ENCODE results near the gene CYTL1.
A peak's percentile ranks its signal among the peaks of the same experiment; 100 is the strongest.
"Not testable (repeated sequence)": the region's sequence is repeated elsewhere in the genome, so short reads cannot be mapped to it uniquely, and the experiment has no call there.

CYTL1 gene

DNA sequence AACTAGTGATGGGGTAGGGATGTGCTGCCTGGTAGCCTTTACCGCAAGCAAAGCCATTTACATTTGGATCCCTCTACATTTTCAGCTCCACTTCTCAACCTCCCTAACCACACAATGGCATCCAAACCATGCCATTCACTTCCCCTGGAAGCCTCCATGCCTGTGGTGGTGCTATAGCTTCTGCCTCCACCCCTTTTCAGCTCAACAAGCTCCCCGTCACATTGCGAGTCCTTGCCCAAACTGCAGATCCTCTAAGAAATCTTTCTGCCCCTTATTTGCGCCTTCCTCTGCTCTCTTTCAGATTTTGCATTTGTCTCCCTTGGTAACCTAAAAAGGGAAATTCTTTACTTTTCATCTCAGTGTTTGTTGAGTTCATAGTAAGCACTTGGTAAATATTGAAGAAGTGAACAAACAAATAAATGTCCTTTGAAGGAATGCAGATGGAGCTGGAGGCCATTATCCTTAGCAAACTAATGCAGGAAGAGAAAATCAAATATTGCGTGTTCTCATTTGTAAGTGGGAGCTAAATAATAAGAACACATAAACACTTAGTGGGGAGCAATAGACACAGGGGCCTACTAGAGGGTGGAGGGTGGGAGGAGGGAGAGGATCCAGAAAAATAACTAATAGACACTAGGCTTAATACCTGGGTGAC is 6.9 kb downstream of the CYTL1 start:
- DNase-seq: no peak
- in situ Hi-C loops (cut with HindIII; ENCODE audit: low pct_ligation_motif_present, low pct_unique_long_range_greater_than_20kb, low sequenced_read_pairs): no loop called here

DNA sequence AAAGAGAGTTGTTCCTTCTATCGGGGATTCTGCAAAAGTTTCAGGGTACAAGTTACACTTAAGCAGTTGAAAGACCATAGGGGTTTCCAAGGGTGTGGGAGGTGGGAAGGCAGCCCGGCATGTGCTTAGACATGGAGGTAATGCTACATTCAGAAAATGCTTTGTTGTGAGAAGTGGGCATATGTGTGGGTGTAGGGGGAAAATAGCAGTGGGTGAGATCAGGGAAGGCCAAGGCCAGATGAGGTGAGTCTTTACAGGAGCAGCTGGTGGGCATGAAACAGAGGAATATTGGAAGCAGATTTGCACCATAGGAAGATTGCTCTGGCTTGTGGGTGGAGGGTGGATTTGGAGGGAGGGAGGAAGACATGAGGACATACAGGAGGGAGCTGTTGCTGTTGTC is 8.3 kb downstream of the CYTL1 start:
- DNase-seq: no peak

DNA sequence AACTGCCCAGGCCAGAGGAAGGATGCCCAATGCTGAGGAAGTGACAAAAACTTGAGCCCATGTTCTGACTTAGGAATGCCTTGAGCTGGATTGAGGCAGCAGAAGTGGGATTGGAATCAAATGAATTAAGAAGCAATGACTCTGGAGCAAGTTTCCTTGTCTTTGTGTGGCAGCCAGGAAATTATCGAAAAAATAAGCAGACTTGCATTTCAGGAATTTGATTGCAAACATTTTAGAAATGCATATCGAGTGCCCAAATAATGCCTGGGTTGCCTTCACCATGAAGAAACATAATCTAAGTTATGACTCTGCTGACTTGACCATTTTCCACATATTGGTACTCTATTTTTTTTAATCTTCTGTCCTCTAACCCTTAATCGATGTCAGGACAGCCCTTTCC is 9.5 kb downstream of the CYTL1 start:
- no peak for DNase-seq
- in situ Hi-C loops (cut with HindIII; ENCODE audit: low pct_ligation_motif_present, low pct_unique_long_range_greater_than_20kb, low sequenced_read_pairs): no loop called here

More for the DNA sequence above, 8.3 kb downstream of the CYTL1 start:
- in situ Hi-C loops (cut with HindIII; ENCODE audit: low pct_ligation_motif_present, low pct_unique_long_range_greater_than_20kb, low sequenced_read_pairs): no loop called here

DNA sequence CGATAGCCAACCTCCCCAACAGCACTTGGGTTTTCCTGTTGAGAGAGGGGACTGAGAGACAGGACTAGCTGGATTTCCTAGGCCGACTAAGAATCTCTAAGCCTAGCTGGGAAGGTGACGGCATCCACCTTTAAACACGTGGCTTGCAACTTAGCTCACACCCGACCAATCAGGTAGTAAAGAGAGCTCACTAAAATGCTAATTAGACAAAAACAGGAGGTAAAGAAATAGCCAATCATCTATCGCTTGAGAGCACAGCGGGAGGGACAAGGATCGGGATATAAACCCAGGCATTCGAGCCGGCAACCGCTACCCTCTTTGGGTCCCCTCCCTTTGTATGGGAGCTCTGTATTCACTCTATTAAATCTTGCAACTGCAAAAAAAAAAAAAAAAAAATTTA is 12.3 kb downstream of the CYTL1 start:
- DNase-seq; in situ Hi-C loops (cut with HindIII; ENCODE audit: low pct_ligation_motif_present, low pct_unique_long_range_greater_than_20kb, low sequenced_read_pairs): not testable (repeated sequence)

DNA sequence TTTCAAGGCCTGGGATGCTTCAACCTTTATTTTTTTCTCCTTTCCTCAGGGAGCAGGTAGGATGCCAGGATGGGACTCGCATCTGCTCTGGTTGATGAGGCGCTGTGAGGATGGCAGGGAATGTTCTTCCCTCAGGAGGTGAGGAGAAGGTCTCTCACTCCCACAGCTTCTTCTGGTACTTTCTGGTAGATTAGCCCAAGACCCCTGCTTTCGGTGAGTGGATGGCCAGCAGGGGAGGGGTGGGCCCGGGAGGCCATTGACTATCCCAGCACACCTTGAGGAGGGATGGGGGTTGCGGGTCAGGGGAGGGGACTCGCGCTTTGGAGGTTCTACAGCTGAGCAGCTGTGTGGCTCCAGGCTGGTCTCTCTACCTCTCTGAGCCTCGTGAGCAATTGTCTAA is 14.8 kb downstream of the CYTL1 start:
- in situ Hi-C loops (cut with HindIII; ENCODE audit: low pct_ligation_motif_present, low pct_unique_long_range_greater_than_20kb, low sequenced_read_pairs): no loop called here
- no peak for DNase-seq

DNA sequence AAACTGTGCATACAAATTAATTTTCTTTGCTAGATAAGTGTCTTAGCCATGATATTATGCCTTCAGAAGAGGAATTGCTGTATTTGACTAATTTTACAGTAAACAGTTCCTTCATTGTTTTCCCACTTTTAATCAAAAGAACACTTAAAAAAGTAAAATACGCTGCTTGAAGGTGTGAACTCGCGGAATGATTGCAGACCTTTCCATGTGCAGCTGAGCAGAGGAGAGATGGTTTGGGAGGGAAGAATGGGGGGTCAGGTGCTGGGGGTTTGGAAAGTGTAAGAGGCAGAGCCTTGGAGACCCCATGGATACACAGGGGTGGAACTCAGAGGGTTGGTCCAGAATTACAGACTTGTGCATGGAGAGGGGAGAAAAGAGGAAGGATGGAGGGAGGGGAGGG is 15.3 kb downstream of the CYTL1 start:
- in situ Hi-C loops (cut with HindIII; ENCODE audit: low pct_ligation_motif_present, low pct_unique_long_range_greater_than_20kb, low sequenced_read_pairs): no loop called here
- no peak for DNase-seq

DNA sequence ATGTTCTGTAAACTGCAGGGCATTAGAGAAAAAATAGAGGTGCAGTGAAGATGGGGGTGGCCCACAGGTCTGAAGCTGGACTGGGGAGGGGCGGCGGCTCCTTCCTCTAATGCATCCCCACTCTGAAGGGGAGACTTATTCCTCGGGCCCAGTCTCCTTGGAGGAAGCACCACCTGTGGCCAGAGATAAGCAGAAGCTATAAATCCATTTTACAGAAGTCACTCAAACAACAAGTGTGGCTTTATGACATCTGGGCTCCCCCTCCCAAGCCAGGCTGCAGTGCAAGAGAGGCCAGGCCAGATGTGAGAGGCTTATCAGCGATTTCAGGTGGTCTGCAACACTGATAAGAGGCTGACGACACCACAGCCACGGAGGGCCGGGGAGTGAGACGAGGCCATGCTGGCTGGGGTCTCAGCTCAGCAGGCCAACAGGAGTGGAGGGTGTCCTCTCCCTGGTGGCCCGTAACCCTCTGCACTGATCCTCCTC is 15.8 kb downstream of the CYTL1 start:
- DNase-seq: no peak
- in situ Hi-C loops (cut with HindIII; ENCODE audit: low pct_ligation_motif_present, low pct_unique_long_range_greater_than_20kb, low sequenced_read_pairs): no loop called here

DNA sequence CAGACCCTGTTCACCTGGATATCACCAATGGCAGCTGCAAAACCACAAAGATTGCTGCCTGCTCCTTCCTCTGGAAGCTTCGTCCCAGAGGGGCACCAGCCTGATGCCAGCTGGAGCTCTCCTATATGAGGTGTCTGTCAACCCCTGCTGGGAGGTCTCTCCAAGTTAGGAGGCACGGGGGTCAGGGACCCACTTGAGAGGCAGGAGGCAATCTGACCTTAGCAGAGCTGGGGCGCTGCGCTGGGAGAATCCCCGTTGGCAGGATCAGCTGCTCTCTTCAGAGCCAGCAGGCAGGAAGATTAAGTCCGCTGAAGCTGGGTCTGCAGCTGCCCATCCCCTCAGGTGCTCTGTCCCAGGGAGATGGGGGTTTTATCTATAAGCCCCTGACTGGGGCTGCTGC is 17.6 kb downstream of the CYTL1 start:
- DNase-seq; in situ Hi-C loops (cut with HindIII; ENCODE audit: low pct_ligation_motif_present, low pct_unique_long_range_greater_than_20kb, low sequenced_read_pairs): not testable (repeated sequence)

DNA sequence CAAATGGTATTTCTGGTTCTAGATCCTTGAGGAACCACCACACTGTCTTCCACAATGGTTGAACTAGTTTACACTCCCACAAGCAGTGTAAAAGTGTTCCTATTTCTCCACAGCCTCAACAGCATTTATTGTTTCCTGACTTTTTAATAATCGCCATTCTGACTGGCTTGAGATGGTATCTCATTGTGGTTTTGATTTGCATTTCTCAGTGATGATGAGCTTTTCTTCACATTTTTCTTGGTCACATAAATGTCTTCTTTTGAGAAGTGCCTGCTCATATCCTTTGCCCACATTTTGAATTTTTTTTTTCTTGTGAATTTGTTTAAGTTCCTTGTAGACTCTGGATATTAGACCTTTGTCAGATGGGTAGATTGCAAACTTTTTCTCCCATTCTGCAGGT is 22.3 kb downstream of the CYTL1 start:
- DNase-seq; in situ Hi-C loops (cut with HindIII; ENCODE audit: low pct_ligation_motif_present, low pct_unique_long_range_greater_than_20kb, low sequenced_read_pairs): not testable (repeated sequence)

DNA sequence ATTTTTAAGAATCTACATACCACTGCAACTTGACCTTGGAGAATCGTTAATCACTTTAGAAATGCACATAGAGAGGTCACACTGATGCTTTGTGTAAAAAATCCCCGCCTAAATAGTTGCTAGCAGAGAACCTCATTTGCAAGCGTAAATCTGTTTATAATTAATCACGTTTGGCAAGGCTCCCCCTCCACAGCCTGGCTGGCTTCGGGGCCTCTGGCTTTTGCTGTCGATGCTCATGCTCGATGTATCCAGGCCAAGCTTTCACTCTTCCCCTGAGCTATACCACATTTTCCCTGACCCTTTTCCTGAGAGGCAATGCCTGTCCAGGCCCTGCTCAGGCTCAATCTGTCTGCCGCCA is 23.4 kb downstream of the CYTL1 start:
- in situ Hi-C loops (cut with HindIII; ENCODE audit: low pct_ligation_motif_present, low pct_unique_long_range_greater_than_20kb, low sequenced_read_pairs): no loop called here
- no peak for DNase-seq

DNA sequence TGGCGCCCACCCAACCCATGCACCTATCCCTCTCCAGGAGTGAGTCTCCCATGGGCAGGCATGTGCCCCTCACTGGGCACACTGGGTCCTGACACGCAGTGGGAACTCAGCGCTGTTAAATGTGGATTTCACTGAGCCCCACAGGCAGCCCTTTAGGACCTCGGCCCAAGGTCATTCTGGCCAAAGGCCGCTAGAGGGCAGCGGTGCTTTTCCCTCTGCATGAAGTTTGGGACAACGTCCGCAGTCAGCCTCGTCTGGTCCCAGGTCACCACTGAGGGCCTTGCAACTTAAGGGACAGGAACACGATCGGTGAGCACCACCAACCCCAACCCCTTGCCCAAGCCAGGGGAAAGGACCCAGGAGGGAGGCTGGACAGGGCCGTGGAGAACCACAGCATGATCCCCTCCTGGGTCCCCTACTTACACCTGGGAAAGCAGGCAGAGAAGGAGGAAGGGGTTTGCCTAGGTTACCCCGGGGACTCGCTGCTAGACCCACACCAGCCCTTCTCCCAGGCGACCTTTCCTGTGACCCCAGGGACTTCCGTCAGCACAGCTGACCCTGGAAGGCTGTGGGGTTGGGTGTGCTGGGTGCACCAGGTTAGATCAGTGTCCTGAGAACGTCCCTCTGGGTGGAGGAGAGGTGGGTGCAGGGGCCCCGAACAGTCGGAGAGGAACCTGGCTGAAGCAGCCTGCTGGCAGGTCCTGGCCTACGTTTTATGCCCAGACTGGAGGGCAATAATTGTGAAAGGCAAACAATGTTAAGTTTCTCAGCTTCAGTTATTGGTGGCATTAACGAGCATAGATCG is 24.0 kb downstream of the CYTL1 start:
- in situ Hi-C loops (cut with HindIII; ENCODE audit: low pct_ligation_motif_present, low pct_unique_long_range_greater_than_20kb, low sequenced_read_pairs): no loop called here
- peak; percentile 68 for DNase-seq

DNA sequence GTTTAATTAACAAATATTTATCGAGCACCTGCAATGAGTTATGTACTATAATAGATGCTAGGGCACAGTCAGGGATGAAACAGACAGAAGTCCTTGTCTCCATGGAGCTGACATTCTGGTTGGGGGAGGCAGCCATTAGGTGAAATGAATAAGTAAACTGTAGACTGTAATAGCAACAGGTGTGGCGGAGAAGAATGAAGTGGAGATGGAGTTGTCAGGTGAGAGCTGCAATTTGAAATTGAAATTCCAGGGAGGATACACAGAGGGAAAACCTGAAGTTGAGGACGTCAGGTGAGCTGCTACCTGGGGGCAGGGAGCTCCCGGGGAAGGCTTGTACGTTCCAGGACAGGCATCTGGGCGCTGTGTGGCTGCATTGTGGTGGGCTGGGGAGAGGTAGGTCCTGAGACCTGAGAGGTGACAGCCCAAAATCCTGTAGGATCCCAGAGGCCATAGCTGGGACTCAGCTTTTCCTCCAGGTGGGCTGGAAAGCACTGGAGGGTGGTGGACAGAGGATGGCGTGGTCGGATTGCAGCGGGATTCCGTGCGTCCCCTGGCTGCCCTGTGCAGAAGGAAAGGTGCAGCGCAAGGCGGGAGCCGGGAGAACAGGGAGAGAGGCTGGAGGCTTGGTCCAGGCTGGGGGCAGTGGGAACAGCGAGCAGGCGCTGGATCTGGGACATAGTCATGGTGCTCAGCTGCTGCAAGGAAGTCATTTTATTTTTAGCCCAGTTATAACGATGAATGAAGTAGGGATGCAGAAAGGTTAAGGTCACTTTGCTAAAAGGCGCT is 24.8 kb downstream of the CYTL1 start:
- DNase-seq: no peak
- in situ Hi-C loops (cut with HindIII; ENCODE audit: low pct_ligation_motif_present, low pct_unique_long_range_greater_than_20kb, low sequenced_read_pairs): no loop called here

DNA sequence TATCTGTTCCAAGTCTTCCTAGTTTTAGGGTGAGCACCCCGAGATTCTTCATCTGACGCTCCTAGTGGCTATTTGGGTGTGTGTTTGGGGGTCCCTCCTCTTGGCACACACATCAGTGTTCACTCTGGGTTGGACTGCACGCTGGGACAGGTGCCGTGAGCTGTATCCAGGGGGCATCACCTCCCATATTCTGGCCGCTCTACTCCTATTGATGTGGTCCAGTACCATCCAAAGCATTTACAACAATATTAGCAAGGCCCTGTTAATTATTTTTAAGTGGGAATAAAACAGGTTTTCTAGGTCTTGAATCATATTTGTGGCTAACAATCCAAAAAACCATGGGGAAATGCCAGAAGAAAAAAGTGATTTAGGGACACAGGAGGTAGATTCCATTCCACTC is 26.4 kb downstream of the CYTL1 start:
- in situ Hi-C loops (cut with HindIII; ENCODE audit: low pct_ligation_motif_present, low pct_unique_long_range_greater_than_20kb, low sequenced_read_pairs): no loop called here
- DNase-seq: no peak

DNA sequence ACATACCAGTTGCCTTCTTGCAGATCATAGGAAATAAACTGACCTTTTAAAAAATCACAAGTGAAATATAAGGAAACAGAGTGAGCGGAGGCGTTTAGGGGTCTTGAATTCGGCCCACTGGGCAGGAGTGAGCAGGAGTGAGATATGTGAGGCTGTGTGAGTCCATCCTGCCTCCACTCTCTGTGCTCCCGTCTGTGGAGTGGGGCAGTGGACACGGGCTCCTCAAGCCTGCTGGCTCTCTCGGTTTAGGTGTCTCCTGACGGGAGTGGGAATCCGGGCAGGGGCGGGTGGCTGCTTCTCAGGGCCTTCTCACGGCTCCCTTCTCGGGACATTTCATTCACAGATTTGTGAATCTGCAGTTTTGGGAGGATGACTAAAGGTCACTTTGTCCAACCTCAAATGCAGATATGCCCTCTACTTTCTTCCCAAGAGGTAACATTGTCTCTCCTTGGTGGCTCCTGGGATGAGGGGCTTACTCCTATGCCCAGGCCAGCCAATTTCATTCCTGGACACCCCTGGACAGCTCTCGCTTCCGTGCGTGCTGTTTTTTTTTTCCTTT is 27.6 kb downstream of the CYTL1 start:
- DNase-seq: no peak
- in situ Hi-C loops (cut with HindIII; ENCODE audit: low pct_ligation_motif_present, low pct_unique_long_range_greater_than_20kb, low sequenced_read_pairs): no loop called here

DNA sequence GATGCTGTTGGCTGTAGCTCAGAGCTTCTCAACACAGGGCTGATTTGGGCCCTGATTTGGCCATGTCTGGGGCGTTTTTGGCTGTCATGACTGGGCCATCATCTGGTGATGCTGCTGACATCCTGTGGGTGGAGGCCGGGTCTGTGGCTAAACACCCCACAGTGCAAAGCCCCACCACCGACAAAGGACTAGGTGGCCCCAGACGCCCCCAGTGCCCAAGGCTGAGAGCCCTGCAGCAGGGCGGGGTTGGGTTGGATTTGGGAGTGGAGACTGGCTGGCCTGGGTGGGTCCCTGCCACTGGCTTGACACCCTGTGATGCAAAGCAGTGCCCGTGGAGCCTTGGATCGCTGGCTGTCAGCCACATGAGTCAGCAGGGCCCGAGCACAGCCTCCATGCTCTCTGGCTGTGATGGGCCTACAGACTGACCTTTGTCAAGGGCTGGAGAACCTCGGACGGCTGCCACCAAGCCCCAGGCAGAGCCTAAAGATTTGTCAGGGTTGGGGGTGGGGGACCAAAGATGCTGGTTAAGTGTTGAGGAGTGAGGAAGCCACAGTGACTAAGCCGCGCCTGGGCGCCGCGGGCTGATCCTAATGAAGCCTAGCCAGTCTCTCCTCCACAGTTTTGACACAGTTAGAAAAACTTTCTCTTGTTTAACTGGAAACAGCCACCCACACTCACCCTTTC is 28.3 kb downstream of the CYTL1 start:
- in situ Hi-C loops (cut with HindIII; ENCODE audit: low pct_ligation_motif_present, low pct_unique_long_range_greater_than_20kb, low sequenced_read_pairs): no loop called here

DNA sequence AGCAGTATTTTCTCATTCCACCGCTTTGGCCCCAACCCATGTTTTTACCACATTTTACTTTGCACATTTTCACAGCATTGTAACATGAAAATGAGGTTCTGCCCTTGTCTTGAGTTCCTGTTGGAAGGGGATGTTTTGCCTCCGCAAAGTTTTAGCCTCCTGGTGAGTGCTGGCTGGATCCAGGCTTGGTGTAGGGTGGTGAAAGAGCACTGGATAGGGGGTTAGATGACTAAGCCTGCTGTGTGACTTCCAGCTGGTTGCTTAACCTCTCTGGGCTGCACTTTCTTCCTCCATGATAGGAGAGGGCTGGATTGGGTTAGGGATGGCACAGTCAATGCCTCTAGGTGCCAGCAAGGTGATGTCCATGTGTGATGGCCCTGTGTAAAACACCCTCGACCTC is 28.9 kb downstream of the CYTL1 start:
- no peak for DNase-seq
- in situ Hi-C loops (cut with HindIII; ENCODE audit: low pct_ligation_motif_present, low pct_unique_long_range_greater_than_20kb, low sequenced_read_pairs): no loop called here

More for the DNA sequence above, 28.3 kb downstream of the CYTL1 start:
- DNase-seq: peak; percentile 64

DNA sequence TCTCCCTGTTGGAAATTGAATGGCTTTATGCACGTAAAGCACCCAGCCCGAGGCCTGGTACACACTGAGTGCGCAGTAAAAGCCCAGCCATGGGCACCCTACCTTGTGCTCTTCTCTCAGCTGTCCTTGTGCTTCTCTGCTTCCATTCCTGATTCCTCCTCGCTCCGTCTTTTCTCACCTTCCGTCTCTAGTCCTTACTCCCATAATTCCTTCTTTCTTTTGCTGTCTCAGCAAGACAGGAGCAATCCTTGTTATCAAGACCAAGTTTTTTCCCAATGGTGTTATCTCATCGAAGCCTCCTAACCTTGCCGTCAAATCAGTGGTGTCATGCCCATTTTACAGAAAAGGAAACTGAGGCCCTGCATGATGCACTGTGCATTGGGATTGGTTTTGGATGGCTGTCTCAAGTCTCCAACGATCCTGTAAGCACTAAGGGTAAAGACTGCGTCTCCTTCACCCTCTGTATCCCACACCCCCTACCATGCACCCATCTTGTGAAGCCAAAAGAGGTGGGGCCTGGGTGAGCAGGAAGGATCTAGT is 30.1 kb downstream of the CYTL1 start:
- in situ Hi-C loops (cut with HindIII; ENCODE audit: low pct_ligation_motif_present, low pct_unique_long_range_greater_than_20kb, low sequenced_read_pairs): no loop called here
- no peak for DNase-seq

DNA sequence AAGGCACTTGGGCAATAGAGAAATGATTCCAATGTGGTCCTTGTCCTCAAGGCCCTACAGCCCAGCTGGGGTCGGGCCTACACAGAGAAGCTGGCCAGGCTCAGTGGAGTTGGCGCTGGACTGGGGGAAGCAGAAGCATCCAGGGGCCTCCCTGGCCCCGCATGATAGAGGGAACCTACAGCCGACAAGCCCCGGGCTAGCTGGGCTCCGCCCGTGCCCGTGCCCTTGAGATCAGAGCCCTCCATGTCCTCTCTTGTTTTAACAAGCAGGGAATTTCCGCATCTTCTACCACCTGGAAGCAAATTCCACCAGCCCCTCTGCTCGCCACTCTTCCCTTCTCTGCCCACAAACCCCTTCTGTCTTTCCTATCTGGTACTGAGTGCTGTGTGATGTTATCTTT is 31.6 kb downstream of the CYTL1 start:
- no peak for DNase-seq
- in situ Hi-C loops (cut with HindIII; ENCODE audit: low pct_ligation_motif_present, low pct_unique_long_range_greater_than_20kb, low sequenced_read_pairs): no loop called here

Measured in ACHN (cell line).